GM18858 (cell line): ENCODE data around the gene MRPL14.

ENCODE experiments used
- ATAC-seq: cut with Tn5 transposase; IDR thresholded peaks from one replicate; pipeline ENCODE4 v1.9.1; 2021; ENCODE audit not compliant: unreplicated experiment

MRPL14 gene

DNA sequence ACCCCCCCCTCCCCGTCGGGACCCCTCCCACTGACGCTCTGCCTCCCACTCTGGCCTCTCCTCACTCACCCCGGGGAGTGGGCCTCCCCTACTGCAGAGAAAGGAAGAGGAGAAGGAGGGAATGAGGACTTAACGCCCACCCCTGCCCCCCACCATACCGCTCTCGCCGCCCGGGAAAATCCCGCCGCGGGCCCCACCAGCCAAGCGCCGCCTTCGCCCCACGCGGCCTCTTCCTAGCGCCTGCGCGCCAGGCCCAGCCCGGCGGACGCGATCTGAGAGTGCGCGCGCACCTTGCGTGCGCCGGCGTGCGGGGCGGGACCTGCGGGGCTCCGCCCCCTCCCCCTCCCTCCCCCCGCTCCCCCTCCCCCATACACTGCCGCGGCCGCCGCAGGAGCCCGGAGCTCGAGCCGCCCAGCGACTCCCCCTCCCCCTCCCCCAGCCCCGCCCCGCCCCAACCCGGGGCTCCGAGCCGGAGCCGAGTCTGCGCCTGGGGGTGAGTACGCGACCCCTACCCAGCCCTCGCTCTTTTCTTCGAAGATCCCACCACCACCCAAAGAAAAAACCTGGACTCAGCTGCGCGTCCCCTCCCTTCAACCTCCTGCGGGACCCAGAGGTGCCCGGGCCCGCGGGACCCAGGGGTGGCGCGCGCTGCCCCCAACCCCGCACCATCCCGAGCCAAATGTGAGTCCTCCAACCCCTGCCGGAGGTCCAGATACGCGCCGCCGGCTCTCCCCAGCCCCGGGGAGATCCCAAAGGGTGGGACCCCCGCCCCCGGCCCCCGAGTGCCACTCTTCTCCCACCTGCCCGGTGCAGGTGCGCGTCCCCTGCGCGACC, at the start of gene MRPL14, which contains the start of gene TMEM63B:
MRPL14 (minus strand) TSS at position 267 of the 834 bp plus-strand sequence. CDS start 10,841 bp downstream, outside the sequence.
TMEM63B (plus strand) TSS at position 369 of the 834 bp plus-strand sequence. CDS start 7,031 bp downstream, outside the sequence.
- peak; percentile 55 for ATAC-seq

DNA sequence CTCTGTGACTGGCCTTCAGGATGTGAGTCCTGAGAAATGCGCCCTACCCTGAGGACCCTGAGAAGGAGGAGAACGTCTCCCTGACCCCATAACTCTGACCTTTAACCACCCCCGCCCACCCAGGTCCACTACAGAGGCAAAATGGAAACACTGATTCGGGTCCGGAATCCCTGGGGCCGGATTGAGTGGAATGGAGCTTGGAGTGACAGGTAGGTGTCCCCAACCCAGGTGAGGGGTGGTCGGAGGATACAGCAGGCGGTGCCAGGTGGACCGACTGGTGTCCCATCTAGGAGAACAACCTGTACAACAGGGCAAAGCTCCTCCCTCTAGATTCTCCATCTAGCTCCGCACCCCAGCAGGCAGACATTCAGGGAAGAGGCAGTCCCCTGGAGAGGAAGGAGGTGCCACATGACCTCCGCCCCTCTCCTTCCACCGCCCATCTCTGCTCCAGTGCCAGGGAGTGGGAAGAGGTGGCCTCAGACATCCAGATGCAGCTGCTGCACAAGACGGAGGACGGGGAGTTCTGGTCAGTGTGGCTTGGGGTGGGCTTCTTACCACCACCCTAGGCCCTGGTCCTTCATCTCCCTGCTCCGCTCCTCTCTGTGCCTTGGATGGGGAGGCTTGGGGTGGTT, 49.0 kb upstream of the MRPL14 start:
- no peak for ATAC-seq

DNA sequence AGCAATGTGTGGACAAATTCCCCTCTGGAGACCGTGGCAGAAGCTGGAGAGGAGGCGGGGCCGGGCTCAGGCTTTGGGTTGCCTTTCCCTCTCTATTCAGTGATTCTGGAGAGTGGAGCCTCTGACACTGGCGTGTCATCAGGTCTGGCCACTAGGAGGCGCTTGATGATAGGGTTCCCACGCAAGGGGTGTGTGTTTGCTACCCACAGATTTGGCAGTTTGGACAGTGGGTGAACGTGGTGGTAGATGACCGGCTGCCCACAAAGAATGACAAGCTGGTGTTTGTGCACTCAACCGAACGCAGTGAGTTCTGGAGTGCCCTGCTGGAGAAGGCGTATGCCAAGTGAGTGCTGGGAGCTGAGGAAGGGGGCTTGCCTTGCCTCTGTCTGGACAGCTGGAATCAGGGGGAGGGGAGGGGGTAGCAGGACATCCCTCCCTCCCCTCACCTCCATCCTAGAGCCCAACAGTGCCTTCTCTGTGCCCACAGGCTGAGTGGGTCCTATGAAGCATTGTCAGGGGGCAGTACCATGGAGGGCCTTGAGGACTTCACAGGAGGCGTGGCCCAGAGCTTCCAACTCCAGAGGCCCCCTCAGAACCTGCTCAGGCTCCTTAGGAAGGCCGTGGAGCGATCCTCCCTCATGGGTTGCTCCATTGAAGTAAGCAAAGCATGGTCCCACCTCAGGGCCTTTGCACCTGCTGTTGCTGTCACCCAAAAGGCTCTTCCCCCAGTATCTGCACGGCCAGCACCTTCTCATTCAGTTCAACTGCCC, 45.7 kb upstream of the MRPL14 start:
- ATAC-seq, result peak; percentile 60

DNA sequence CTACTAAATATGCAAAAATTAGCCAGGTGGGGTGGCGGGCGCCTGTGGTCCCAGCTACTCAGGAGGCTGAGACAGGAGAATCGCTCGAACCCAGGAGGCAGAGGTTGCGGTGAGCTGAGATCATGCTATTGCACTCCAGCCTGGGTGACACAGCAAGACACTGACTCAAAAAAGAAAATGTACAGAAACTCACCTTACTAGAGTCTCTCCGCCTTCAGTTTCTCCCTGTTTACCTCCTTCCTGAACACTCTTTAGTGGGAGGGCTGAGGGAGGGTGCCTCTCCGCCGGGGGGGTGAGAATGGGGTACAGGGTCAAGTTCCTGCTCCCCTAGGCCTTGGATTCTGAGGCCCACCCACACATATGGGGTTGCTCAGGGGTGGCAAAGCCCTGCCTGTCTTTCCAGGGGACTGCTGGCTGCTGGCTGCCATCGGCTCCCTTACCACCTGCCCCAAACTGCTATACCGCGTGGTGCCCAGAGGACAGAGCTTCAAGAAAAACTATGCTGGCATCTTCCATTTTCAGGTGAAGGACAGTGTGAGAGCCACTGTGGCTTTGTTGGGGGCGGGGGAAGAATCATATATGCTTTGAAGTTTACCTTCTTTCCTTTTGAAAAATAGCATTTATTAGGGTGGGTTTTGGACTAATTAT, 44.8 kb upstream of the MRPL14 start:
- no peak for ATAC-seq

DNA sequence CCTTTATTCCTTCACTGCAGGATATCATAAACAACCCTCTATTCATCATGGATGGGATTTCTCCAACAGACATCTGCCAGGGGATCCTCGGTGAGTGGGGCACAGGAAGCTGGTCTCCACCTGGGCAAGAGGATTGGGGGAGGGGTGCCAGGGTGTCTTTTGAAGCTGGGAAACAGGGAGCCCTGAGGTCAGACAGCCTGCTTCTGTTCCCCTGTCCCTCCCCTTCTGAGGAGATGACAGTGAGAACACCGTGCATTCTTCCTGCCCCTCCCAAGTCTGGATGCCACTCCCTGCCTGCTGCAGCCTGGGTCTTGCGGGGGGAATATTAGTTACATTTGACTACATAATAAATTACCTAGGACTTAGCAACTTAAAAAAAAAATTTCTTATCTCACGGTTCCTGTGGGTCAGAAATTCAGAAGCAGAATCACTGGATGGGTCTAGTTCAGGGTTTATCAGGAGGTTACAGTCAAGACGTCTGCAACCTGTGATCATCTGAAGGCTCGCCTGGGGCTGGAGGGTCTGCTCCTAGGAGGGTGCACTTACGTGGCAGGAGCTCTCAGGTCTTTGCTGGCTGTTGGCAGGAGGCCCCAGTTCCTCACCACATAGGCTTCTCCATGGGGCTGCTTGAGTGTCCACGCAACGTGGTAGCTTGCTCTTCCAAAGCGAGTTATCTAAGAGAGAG, 42.8 kb upstream of the MRPL14 start:
- ATAC-seq, result no peak

DNA sequence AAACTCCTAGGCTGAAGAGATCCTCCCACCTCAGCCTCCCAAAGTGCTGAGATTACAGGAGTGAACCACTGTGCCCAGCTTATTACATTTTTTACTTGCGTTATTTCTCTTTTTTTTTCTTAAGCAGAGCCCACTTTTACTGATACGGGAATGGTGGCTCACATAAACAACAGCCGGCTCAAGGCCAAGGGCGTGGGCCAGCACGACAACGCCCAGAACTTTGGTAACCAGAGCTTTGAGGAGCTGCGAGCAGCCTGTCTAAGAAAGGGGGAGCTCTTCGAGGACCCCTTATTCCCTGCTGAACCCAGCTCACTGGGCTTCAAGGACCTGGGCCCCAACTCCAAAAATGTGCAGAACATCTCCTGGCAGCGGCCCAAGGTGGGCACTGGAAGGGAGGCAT, 41.9 kb upstream of the MRPL14 start:
- no peak for ATAC-seq

DNA sequence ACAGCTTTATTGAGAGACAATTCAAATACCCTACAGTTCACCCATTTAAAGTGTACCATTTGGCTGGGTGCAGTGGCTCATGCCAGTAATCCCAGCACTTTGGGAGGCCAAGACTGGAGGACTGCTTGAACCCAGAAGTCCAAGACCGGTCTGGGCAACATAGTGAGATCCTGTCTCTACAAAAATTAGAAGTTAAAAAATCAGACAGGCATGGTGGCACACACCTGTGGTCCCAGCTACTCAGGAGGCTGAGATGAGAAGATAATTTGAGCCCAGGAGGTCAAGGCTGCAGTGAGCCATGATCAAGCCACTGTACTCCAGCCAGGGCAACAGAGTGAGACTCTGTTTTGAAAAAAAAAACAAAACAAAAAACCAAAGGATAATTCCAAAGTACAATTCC, 40.3 kb upstream of the MRPL14 start:
- ATAC-seq, result no peak

DNA sequence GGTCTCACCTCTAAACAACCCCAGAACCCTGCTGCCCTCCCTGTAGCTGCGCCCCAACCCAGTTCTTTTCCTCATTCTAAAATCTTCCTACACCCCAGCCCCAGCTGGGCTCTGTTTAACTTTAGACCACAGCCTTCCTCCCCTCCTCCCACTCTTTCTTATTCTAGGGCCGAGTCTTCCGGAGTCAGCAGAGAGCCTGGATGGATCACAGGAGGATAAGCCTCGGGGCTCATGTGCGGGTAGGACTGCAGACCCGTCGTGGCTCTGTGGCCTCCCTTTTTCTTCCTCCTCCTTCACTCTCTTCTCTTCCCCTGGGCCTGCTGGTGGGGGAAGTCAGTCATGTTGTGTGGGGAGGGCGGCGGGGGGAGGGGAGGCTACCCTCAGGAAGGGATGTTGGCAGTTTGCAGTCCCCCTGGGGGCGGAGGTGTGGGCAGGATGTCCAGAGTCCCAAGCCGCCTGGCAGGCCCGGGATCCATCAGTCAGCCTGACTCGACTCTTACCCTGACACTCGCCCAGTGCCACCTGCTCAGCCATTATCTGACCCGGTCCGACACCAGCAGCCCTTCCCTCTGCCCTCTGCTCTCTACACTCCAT, 39.4 kb upstream of the MRPL14 start:
- no peak for ATAC-seq

DNA sequence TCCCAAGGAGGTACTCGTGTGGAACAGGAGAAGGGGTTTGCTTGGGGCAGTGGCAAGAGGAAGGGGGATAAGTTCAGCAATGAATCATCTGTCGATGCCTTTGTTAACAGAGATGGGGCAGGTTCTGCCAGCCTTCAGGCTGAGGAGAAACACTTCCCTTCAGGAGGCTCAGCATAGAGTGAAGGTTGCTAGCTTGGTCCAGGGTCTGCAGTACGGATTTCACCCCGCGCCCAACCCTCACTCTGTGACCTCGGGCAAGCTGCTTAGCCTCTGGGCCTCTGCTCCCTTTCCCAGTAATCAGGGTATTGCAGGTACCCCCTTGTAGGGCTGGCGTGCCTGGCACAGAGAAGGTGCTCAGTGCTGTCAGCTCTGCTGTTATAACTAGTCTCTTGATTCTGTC, 38.9 kb upstream of the MRPL14 start:
- ATAC-seq, result no peak

DNA sequence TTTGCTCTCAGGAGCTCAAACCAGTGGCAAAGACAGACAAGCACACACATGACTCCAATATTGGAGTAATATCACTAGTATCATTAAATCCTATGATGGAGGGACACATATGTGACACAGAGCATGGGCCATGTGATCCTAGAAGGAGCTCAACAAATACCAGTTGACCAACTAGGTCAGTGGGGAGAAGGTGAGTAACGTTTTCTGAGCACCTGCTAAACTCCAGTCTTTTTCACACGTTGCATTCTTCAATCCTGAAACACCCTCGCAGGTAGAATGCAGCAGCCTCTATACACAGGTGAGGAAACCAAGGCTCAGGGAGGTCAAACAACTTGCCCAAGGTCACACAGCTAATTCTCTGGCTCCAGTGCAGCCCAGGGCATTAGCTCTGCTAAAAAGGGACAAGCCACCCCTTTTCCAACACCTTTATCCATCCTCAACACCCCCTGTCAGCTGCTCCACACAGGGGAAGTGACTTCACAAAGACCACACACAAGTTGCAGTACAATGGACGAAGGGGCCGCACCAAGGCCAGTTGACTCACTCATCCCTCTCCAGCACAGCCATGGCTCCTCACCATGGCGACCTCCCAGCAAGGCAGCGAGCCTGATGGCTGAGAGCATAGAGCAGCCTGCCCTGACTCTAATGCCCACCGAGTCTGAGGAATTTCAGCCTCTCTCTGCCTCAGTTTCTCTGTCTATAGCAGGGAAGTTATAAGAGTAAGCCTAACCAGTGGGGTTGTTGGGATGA, 35.8 kb upstream of the MRPL14 start:
- ATAC-seq, result no peak

DNA sequence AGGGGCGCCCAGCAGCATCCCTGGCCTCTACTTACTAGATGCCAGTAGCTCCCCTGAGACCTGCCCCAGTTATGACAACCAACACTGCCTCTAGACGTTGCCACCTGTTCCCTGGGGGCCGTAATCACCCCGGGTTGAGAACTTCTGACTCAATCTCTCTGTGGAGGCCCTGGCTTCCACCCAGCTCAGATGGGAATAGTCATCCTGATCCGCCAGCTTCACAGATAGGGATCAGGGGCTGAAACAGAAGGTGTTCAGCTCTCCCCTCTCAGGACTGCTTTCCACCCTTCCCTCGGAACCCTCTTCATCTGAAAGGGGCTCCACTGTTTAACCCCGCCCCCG, 34.7 kb upstream of the MRPL14 start:
- no peak for ATAC-seq

DNA sequence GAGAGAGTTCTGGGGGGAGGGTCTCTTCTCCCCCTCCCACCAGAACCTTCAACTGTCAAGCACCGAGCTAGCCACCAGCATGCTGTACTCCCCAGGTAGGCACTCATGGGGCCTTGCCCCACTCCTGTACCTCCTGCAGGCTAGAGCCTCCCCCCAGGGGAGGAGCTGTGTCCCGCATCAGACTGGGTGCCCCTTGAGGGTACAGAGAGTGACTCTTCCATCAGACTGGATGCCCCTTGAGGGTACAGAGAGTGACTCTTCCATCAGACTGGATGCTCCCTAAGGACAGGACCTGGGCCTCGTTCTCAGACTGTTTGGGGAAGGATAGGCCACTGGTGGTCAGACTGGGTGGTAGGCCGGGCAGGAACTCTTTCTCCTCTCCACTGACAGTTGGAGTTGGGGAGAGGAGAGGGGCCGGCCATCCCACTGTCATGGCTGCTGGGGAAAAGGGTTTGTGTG, 31.5 kb upstream of the MRPL14 start, which contains the start of gene CAPN11:
CAPN11 (plus strand) TSS at position 51 of the 459 bp plus-strand sequence; CDS start at position 80, 29 bp downstream.
- no peak for ATAC-seq

DNA sequence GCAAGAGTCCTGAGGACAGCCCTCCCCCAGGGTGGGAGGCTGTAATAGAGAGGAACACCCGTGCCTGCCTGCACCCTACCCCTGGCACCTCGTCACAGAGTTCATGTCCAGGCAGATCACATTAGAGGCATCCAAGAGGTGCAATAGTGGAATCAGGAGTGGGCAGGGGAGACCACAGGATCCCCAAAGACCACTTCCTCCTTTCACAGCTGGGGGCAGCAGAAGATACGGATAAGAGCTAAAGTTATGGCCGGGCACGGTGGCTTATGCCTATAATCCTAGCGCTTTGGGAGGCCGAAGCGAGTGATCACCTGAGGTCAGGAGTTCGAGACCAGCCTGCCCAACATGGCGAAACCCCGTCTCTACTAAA, 29.9 kb upstream of the MRPL14 start:
- ATAC-seq, result no peak

DNA sequence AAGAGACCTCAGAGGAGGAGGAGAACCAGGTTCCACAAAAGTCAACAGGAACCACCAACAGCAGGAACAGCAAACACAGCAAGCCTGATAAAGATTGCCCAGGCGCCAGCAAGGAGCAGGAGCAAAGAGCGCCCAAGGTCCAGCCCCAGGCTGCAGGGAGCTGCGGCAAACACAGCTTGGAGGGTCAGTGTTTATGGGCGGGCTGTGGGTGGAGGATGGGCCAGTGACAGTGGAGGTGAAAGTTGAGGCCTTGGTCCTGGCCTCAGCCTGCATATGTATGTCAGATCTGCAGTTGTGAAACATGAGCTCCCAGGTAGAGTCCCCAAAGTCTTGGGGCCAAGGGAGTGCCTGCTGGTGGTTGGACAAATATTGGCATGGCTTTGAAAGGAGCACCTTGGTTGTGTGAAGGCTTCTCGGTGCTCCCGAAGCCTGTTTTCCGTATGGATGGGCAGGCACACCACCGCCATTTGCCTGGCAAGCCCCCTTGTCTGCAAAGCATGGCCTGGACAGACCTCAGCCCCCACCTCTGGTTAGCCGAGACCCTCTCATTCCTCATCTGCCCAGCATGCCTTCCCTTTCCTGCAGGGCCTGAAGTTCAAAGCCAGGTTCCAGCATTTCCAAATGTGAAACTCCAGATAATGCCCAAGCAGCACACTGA, 29.4 kb upstream of the MRPL14 start:
- no peak for ATAC-seq

DNA sequence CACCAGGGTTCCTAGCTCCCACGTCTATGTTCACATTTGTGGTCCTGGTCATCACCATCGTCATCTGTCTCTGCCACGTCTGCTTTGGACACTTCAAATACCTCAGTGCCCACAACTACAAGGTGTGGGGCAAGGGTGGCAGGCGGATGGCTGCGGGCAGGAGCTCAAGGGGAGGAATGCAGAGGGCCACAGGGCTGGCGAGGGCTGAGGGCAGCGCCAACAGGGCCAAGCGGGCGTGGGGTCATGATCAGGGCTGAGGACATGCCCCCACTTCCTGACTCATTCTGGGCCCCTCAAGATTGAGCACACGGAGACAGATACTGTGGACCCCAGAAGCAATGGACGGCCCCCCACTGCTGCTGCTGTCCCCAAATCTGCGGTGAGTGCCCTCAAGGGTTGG, 26.8 kb upstream of the MRPL14 start:
- no peak for ATAC-seq

DNA sequence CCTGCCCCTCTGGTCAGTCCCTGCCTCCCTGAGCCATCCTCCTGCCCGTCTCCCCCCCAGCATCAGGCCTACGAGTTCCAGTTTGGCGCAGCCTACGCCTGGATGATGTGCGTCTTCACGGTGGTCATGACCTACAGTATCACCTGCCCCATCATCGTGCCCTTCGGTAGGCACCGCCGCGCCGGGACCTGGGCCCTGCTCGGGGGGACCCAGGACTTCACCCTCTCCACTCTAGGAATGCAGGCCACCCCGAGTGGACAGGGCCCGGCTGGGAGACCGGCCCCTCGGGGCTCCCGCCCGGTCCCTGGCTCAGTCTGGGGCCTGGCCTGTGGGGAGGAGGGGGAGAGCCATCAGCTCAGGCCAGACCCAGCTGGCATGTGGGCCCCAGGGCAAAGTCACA, 25.3 kb upstream of the MRPL14 start:
- no peak for ATAC-seq

DNA sequence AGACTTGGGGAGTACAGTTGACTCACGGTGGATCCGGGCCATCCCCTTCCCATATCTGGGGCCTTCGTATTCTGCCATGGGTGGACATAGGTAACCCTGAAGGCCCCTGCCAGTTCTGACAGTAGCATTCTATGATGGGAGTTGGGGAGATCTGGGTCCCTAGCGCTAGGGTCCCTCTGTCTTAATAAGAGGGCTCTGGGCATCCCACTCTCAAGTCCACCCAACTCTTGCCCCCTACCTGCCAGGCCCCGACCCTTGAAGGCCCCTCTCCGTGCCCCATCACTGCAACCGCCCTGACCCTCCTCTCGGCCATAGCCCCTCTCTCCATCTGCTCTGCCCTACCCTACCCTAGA, 24.8 kb upstream of the MRPL14 start:
- no peak for ATAC-seq

DNA sequence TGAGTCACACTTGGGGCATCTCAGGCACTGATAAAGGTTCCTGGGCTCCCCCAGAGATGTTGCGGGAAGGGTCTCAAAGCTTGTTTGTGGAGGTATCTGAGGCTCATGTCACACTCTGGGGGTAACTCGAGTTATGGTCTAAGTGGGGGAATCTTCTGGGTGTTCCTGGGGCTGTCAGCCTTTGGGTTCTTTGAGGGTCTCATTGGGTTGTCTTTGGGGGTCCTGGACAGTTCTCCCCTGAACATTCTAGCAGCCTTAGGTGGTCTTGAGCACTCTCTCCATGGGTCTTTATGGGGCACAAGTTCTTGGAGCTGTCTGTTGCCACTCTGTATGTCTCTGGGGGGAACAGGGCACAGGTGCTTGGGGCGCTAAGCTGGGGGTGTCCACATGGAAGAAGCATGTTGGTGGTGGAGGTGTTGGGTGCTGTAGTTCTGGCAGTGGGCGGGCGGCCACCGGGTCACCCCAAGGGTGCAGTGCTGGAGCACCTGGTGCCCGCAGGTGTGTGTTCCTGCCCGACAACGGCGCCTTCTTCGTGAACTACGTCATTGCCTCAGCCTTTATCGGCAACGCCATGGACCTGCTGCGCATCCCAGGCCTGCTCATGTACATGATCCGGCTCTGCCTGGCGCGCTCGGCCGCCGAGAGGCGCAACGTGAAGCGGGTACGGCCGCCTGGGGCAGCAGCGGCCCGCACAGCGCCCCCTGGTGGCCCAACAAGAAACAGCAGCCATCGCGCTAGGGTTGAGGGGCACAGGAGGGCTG, 24.3 kb upstream of the MRPL14 start:
- ATAC-seq, result no peak
